Activated CD8-positive, alpha-beta T cell treated with anti-CD3 and anti-CD28 coated beads for 36 hours (primary cell): ENCODE results near the gene CCNDBP1. TPM values are rescaled to one million over a fixed set of nuclear protein-coding genes. Genes with fewer than 3 reads are reported as not detected.

ENCODE experiments used
- ATAC-seq: fragments of 200-7000 bp; cut with Tn5 transposase; one replicate; pipeline ENCODE4 v1.10.0; 2021; ENCODE audit warnings: mild to moderate bottlenecking, moderate library complexity
- CTCF ChIA-PET: fragments of 350-600 bp; sonication (Branson Sonifier 250); formaldehyde crosslinking; loops from one replicate; lab custom pipeline; 2021; ENCODE audit warnings: antibody characterized with exemption; lab: Charles Lee
- POLR2A ChIA-PET: fragments of 350-600 bp; sonication (Branson Sonifier 250); formaldehyde crosslinking; loops from one replicate; lab custom pipeline; 2021; ENCODE audit warnings: antibody characterized with exemption; lab: Charles Lee
- DNase-seq: peaks from one replicate; pipeline ENCODE4 v3.0.0-alpha.2; 2020
- H3K27ac Mint-ChIP-seq: one replicate; pipeline ENCODE4 v1.8.0; 2021; ENCODE audit warnings: mild to moderate bottlenecking, mixed read lengths
- H3K27me3 Mint-ChIP-seq: one replicate; pipeline ENCODE4 v1.8.0; 2021; ENCODE audit warnings: mixed read lengths
- H3K36me3 Mint-ChIP-seq: one replicate; pipeline ENCODE4 v1.8.0; 2021; ENCODE audit warnings: low read depth, mixed read lengths
- H3K4me1 Mint-ChIP-seq: one replicate; pipeline ENCODE4 v1.8.0; 2021; ENCODE audit warnings: low read depth, mixed read lengths
- H3K4me3 Mint-ChIP-seq: one replicate; pipeline ENCODE4 v1.8.0; 2021; ENCODE audit warnings: mild to moderate bottlenecking, moderate library complexity, mixed read lengths
- H3K9me3 Mint-ChIP-seq: one replicate; pipeline ENCODE4 v1.8.0; 2021; ENCODE audit warnings: mixed read lengths
- CTCF ChIP-seq: fragments of 200-600 bp; IDR thresholded peaks from one replicate; pipeline ENCODE4 v1.8.0; 2022; ENCODE audit warnings: antibody characterized with exemption, mild to moderate bottlenecking
- intact Hi-C: fragments of 100-400 bp; cut with micrococcal nuclease; formaldehyde crosslinking; loops from one replicate; pipeline ENCODE4 v1.10.0; 2022
- total RNA-seq, 2 experiments: library from RNA; stranded (reverse); gene quantifications; one replicate each; pipeline ENCODE4 v1.2.3, GENCODE V29; 2021

The CCNDBP1 gene
- total RNA-seq, 2 experiments from 2014 or later, result 49.2 to 54.1 TPM

GRCh38 chr15:43238671-43239131 is 53.5 kb downstream of the CCNDBP1 start:
- peaks cover 12% of the 10 kb centered on the region for H3K4me1 Mint-ChIP-seq
- ChIA-PET POLR2A (no interaction called here), CTCF (interaction anchor here (0.7 kb wide), 1 partner anchor 14 kb away, joined by 3 read pairs; no protein-coding TSS in a partner anchor)
- no peak for ATAC-seq
- H3K4me3 Mint-ChIP-seq, result no peak overlapping the region
- H3K27me3 Mint-ChIP-seq, result no peaks in the 10 kb centered on the region
- intact Hi-C loops, result no loop called here
- DNase-seq, result no peak
- H3K27ac Mint-ChIP-seq, result no peak overlapping the region
- TF ChIP-seq CTCF, result no peak
- no peaks in the 10 kb centered on the region for H3K36me3 Mint-ChIP-seq
- H3K9me3 Mint-ChIP-seq, result no peaks in the 10 kb centered on the region

GRCh38 chr15:43239732-43240491 is 54.7 kb downstream of the CCNDBP1 start:
- ATAC-seq (peak; percentile 77), DNase-seq (peak; percentile 56)
- CTCF ChIA-PET, result interaction anchor here (1.0 kb wide), 1 partner anchor 14 kb away, joined by 4 read pairs; no protein-coding TSS in a partner anchor
- no peak for TF ChIP-seq CTCF
- no peak overlapping the region for H3K27ac Mint-ChIP-seq
- intact Hi-C loops, result no loop called here
- H3K27me3 Mint-ChIP-seq, result peaks cover 2% of the 10 kb centered on the region
- H3K9me3 Mint-ChIP-seq, result no peaks in the 10 kb centered on the region
- H3K4me3 Mint-ChIP-seq, result no peak overlapping the region
- POLR2A ChIA-PET, result interaction anchor here (1.6 kb wide), 1 partner anchor 11 kb away, joined by 5 read pairs; no protein-coding TSS in a partner anchor
- peaks cover 12% of the 10 kb centered on the region for H3K4me1 Mint-ChIP-seq
- H3K36me3 Mint-ChIP-seq, result no peaks in the 10 kb centered on the region

GRCh38 chr15:43241100-43241499 is 55.9 kb downstream of the CCNDBP1 start:
- no peak for TF ChIP-seq CTCF

GRCh38 chr15:43242616-43243015 is 57.4 kb downstream of the CCNDBP1 start:
- ATAC-seq (no peak), DNase-seq (no peak)
- POLR2A ChIA-PET, result interaction anchor here (1.2 kb wide), 1 partner anchor 9 kb away, joined by 3 read pairs; no protein-coding TSS in a partner anchor
- peaks cover 12% of the 10 kb centered on the region for H3K4me1 Mint-ChIP-seq
- intact Hi-C loops, result no loop called here
- no peak for TF ChIP-seq CTCF
- H3K27ac Mint-ChIP-seq, result no peak overlapping the region
- peaks cover 2% of the 10 kb centered on the region for H3K27me3 Mint-ChIP-seq
- H3K4me3 Mint-ChIP-seq, result no peak overlapping the region
- CTCF ChIA-PET, result interaction anchor here (0.8 to 3.2 kb wide), 3 partner anchors 8 to 43 kb away, joined by 3 to 18 read pairs (median 4); no protein-coding TSS in a partner anchor
- no peaks in the 10 kb centered on the region for H3K36me3 Mint-ChIP-seq
- no peaks in the 10 kb centered on the region for H3K9me3 Mint-ChIP-seq

More at GRCh38 chr15:43241100-43241499, 55.9 kb downstream of the CCNDBP1 start:
- DNase-seq (no peak), ATAC-seq (no peak)
- Mint-ChIP-seq H3K36me3 (no peaks in the 10 kb centered on the region), H3K4me1 (peaks cover 12% of the 10 kb centered on the region), H3K4me3 (no peak overlapping the region), H3K27me3 (peaks cover 2% of the 10 kb centered on the region), H3K9me3 (no peaks in the 10 kb centered on the region), H3K27ac (no peak overlapping the region)
- ChIA-PET CTCF (interaction anchor here (0.8 to 3.2 kb wide), 3 partner anchors 10 to 45 kb away, joined by 4 to 18 read pairs (median 4); no protein-coding TSS in a partner anchor), POLR2A (interaction anchor here (0.9 to 1.6 kb wide), 2 partner anchors 9 to 10 kb away, joined by 5 to 6 read pairs; no protein-coding TSS in a partner anchor)
- intact Hi-C loops, result no loop called here
